ENCODE results near the gene ARFIP1.

ARFIP1 gene

DNA sequence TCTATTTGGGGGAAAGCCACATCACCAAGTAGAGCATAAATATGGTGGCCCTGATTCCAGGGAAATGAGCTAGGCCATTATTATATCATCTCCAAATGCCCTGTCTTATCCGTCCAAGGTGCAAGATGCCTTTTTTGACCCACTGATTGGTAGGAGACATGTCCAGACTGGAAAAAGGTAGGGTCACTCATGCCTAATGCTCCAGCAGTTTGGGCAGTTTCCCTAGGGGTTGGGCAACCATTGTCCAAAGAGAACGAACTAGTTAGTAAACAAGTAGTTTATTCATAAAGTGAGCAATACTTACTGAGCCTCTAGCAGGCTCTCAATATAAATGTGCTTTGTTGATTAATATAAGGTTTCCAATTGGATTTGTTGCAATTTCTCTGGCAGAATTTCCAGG, 162.6 kb downstream of the ARFIP1 start:
- DNase-seq: no peak

- DNase-seq: no peak
These were observed 163.9 kb downstream of the ARFIP1 start for GRCh38 chr4:152943672-152944071.

DNA sequence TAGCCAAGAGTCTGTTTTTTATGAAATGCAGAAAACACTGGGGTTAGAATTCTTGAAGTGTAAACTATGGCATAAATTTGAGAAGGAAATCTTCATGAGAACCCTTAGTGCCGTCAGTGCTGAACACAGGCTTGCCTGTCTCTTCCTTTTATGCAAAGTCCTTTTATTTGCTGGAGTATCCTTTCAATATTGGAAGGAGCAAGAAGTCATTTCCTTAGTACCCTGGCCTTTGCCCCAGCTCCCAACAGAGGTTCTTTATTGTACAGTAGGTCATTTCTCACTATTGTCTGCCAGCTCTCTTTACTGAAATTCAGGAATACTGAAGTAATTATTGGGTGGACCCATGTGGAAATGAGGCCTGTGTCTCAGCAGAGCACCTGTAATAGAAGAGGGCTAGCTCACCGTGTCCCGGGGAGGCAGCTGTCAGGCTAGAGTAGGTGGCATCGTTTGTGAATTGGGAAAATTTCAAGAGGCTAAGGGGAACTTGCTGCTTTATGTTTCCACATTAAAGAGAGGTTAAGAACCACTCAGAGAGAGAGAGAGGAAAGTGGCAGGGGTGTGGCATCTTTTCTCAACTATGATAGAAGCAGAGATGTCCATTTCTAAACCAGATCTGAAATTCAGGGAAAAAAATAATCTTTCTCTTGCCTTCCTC, 165.0 kb downstream of the ARFIP1 start:
- DNase-seq: no peak

DNA sequence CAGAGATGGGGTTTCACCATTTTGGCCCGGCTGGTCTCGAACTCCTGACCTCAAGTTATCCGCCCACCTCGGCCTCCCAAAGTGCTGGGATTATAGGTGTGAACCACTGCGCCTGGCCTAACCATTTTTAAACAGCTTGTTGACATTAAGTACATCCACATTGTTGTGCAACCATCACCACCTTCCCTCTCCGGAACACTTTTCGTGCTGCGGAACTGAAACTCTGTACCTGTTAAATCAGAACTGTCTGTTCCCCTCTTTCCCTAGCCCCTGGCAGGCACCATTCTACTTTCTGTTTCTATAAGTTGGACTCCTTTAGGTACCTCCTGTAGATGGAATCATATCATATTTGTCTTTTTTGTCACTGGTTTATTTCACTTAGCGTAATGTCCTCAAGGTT, 165.9 kb downstream of the ARFIP1 start:
- DNase-seq: peak; percentile 59

GRCh38 chr4:152946446-152946845, 166.7 kb downstream of the ARFIP1 start:
- DNase-seq: no peak

- DNase-seq: no peak
These were observed 167.6 kb downstream of the ARFIP1 start for GRCh38 chr4:152947311-152947710.

DNA sequence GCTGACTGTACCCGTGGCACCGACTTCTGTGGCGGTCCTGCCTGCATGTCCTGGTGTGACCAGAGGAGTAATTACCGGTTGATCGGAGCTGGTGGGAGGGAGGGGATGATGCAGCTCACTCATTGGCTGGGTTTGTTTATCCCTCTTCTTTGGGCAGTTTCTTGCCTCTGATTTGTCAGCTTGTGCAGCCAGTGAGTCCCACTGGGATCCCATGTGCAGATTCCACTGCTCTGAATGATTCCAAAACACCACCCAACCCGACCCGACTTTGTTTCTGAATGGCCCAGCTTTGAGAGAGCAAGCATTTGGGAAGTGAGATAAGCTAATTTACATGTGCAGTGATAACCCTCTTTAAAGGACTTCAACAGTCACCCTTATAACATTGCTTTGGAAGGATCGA, 170.2 kb downstream of the ARFIP1 start:
- DNase-seq: no peak

GRCh38 chr4:152950402-152951274, 170.9 kb downstream of the ARFIP1 start:
- DNase-seq: no peak

- no peak for DNase-seq
These were observed 171.6 kb downstream of the ARFIP1 start for GRCh38 chr4:152951348-152951747.

DNA sequence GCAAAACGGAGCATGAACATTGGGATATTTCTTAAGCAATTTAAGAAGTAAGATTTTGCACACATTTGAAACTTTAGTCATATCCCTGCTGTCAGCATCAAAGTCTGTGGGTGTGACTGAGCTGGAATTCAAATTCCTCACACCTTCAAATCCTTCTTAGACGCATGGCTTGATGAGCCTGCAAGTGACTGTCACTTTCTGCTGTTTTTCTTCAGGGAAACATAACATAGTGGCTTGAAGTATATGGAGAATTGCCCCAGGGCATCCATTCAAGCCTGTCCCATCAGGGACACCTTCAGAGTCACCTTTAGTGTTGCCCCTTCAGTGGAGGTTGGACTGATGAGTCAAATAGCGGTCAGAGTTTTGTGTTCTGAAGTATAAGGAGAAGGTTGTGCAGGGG, 173.8 kb downstream of the ARFIP1 start:
- DNase-seq: no peak

DNA sequence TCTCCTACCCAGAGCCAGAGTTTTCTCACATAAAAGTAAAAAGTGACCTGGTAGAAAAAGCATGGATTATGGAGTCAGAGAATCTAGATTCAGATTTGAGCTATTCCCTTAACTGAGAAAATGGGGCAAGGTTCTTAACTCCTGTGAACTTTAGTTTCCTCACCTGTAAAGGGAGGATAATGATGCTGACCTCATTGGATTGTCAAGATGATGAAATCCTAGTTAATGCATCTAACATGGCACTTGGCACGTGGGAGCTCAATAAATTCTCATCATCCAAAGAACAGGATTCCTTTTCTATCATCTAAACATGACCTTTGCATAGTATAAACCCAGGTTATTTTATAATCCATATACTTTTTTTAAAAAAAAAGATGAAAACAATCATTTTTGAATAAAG, 175.0 kb downstream of the ARFIP1 start:
- DNase-seq: no peak

DNA sequence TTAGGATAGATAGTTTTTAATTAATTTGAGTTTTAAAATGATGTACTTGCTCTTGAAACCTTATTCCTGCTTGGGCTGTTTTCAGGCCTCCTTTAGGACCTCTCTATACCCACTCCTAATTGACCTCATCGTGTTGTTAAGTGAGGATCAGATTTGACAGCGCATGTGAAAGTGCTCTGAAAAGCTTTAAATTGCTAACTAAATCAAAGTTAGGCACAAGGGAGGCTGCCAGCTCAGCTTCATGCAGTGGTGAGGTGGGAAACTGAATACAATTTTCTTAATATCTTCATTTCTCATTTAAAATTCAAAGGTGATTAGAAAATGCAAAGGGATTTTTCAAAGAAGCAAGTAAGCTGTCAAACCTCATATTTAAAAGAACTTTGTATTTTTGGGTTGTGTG, 176.4 kb downstream of the ARFIP1 start:
- no peak for DNase-seq

- no peak for DNase-seq
These were observed 177.1 kb downstream of the ARFIP1 start for GRCh38 chr4:152956650-152957436.

DNA sequence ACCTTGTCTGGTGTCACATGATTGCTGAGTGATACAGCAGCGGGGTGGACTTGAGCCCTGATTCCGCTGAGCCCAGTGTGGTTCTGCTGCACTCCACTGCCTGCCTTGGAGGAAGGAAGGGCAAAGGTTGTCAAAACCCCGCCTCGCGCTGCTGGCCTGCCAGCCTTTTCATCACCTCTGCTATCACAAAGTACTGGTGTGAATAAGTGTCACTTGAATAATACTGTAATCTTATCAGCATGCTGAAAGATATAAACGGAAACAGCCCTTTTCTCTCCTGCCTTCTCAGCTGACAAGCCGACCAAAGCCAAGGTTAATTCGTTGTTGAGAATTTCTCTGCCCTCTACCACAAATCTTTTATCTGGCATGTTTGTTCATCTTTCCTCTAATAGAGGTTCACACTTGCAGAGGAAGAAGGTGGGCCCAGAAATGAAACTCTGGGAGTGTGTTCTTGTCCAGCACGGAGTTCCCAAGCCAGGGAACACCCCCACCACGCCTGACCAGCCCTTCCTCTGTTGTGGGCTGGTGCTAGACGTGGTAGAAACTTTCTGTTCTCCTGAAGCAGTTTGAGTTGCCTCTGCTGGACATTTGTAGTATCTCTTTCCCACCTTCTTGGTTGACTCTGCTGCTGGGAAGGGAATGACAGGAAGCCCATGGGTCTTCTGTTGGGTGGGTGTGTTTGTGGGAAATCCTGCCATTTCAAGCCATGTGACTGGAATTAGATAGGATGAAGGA, 177.8 kb downstream of the ARFIP1 start:
- DNase-seq: no peak

DNA sequence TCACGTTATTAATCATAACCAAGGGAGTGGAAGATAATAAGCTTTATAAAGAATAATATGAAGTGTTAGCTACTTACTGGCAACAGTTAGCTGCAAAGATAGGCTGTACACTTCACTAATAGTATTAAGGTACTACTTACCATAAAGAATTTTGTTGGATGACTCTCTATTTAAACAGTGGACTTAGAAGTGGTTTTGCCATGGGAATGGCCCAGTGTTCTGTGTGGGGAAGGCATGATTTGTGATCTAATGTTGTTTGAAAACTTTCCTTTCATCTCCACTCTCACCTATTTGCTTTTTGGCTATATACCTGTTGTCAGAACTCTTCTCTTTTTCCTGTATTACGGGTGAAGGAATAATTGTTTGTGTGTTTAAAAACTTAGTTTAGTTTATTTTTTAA, 179.3 kb downstream of the ARFIP1 start:
- DNase-seq: no peak

DNA sequence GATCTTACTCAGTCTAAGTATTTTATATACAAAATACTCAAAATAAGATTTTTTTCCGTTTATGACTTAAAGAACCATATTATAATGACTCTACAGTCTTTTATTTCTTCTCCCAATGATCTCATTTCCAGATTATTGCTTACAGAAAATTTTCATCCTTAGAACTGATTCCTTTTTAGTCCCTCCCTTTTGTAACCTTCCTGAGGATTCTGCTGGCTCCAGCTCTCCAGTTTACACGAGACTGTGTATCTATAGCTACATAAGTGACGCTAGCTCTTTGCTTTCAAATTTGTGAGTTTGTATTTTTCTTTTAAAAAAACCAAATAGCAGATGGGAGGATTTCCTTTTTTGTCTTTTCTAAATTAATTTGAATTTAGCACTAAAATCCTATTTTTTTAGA, 180.3 kb downstream of the ARFIP1 start:
- no peak for DNase-seq

GRCh38 chr4:152961014-152961772, 181.4 kb downstream of the ARFIP1 start:
- DNase-seq: no peak

- no peak for DNase-seq
These were observed 182.0 kb downstream of the ARFIP1 start for GRCh38 chr4:152961773-152962115.

Measured in RPMI8226 (cell line).